Fibroblast of upper back skin (primary cell): ENCODE data around the gene COL17A1.

Source experiments
- DNase-seq: peaks from one replicate; pipeline ENCODE4 v3.0.0-alpha.2; 2013

The COL17A1 gene

GRCh38 chr10:104085801-104086400 lies at the start of gene COL17A1:
TSS of gene COL17A1 (minus strand) at chr10:104085880. CDS start at chr10:104080673, 5,207 bp downstream.
- DNase-seq: no peak

GRCh38 chr10:104130041-104130440 lies 44.4 kb upstream of the COL17A1 start:
- DNase-seq: no peak

GRCh38 chr10:104128214-104128613 lies 42.5 kb upstream of the COL17A1 start:
- no peak for DNase-seq

- DNase-seq: no peak
These were observed 41.7 kb upstream of the COL17A1 start for GRCh38 chr10:104127411-104127810.

GRCh38 chr10:104123397-104123796 lies 37.7 kb upstream of the COL17A1 start:
- no peak for DNase-seq

- DNase-seq: no peak
These were observed 36.8 kb upstream of the COL17A1 start for GRCh38 chr10:104122225-104123107.

- DNase-seq: peak; percentile 98
These were observed 36.0 kb upstream of the COL17A1 start, which contains the start of gene SFR1 for GRCh38 chr10:104121485-104122224. TSS of gene SFR1 (plus strand) at chr10:104122171. CDS start at chr10:104122184, 13 bp downstream.

GRCh38 chr10:104120903-104121484 lies 35.3 kb upstream of the COL17A1 start:
- DNase-seq: peak; percentile 92

GRCh38 chr10:104120512-104120902 lies 34.8 kb upstream of the COL17A1 start:
- DNase-seq: no peak

GRCh38 chr10:104119996-104120395 lies 34.3 kb upstream of the COL17A1 start:
- no peak for DNase-seq

GRCh38 chr10:104117839-104118323 lies 32.2 kb upstream of the COL17A1 start:
- peak; percentile 39 for DNase-seq

GRCh38 chr10:104113376-104113956 lies 27.8 kb upstream of the COL17A1 start:
- no peak for DNase-seq

- DNase-seq: peak; percentile 96
These were observed 24.4 kb upstream of the COL17A1 start for GRCh38 chr10:104109908-104110662.

- DNase-seq: no peak
These were observed 19.2 kb upstream of the COL17A1 start for GRCh38 chr10:104104926-104105325.

GRCh38 chr10:104104418-104104817 lies 18.7 kb upstream of the COL17A1 start:
- DNase-seq: no peak

GRCh38 chr10:104103956-104104355 lies 18.3 kb upstream of the COL17A1 start:
- no peak for DNase-seq

GRCh38 chr10:104101902-104102301 lies 16.2 kb upstream of the COL17A1 start:
- no peak for DNase-seq

GRCh38 chr10:104100795-104101194 lies 15.1 kb upstream of the COL17A1 start:
- no peak for DNase-seq

GRCh38 chr10:104099941-104100340 lies 14.3 kb upstream of the COL17A1 start:
- DNase-seq: no peak

- DNase-seq: peak; percentile 38
These were observed 13.6 kb upstream of the COL17A1 start for GRCh38 chr10:104099269-104099668.

- peak; percentile 47 for DNase-seq
These were observed 12.8 kb upstream of the COL17A1 start for GRCh38 chr10:104098358-104098925.
